DND-41 (cell line): ENCODE data around the gene UGT1A8.
"Not testable (repeated sequence)": the region's sequence is repeated elsewhere in the genome, so short reads cannot be mapped to it uniquely, and the experiment has no call there.

Experiments used
- ATAC-seq: fragments of 200-7000 bp; cut with Tn5 transposase; 3 replicates; pipeline ENCODE4 v1.9.1; 2021; ENCODE audit warnings: low read depth; ENCODE audit not compliant: insufficient read depth
- DNase-seq: peaks from one replicate; pipeline ENCODE4 v3.0.0-alpha.2; 2020
- H2AFZ ChIP-seq: 2 replicates; pipeline ENCODE4 v1.6.0; 2012; ENCODE audit warnings: low read depth, low read length
- H3K27ac ChIP-seq: 2 replicates; pipeline ENCODE4 v1.5.1; 2012; ENCODE audit warnings: low read length, inconsistent platforms
- H3K27me3 ChIP-seq: fragments of 200-600 bp; sonication (generic); 2 replicates; pipeline ENCODE4 v1.6.0; 2012; ENCODE audit warnings: low read length, mild to moderate bottlenecking, inconsistent platforms; ENCODE audit not compliant: insufficient read depth, poor library complexity
- H3K36me3 ChIP-seq: 2 replicates; pipeline ENCODE4 v1.5.1; 2012; ENCODE audit warnings: low read length, inconsistent platforms; ENCODE audit not compliant: insufficient read depth
- H3K4me1 ChIP-seq: 2 replicates; pipeline ENCODE4 v1.5.1; 2012; ENCODE audit warnings: mild to moderate bottlenecking, low read length; ENCODE audit not compliant: insufficient read depth
- H3K4me2 ChIP-seq: 2 replicates; pipeline ENCODE4 v1.6.0; 2012; ENCODE audit warnings: mild to moderate bottlenecking, moderate library complexity, low read length, inconsistent platforms; ENCODE audit not compliant: insufficient read depth
- H3K4me3 ChIP-seq, 2 experiments: fragments of 200-600 bp in 1 of 2; shearing (Covaris generic) in 1 of 2; 2 replicates each; pipeline ENCODE4 v1.5.1; 2012 to 2016; ENCODE audit warnings: inconsistent platforms in 2 of 2, low read length in 2 of 2, mild to moderate bottlenecking in 2 of 2, low read depth in 1 of 2, moderate library complexity in 1 of 2
- H3K79me2 ChIP-seq: 2 replicates; pipeline ENCODE4 v1.6.0; 2012; ENCODE audit warnings: low read length, inconsistent platforms; ENCODE audit not compliant: insufficient read depth
- H3K9ac ChIP-seq: 2 replicates; pipeline ENCODE4 v1.6.0; 2012; ENCODE audit warnings: low read depth, mild to moderate bottlenecking, inconsistent platforms, low read length, moderate library complexity
- H3K9me3 ChIP-seq: 2 replicates; pipeline ENCODE4 v1.5.1; 2012; ENCODE audit warnings: low read length, moderate library complexity, mild to moderate bottlenecking, inconsistent platforms; ENCODE audit not compliant: insufficient read depth, severe bottlenecking
- H4K20me1 ChIP-seq: 2 replicates; pipeline ENCODE4 v1.6.0; 2012; ENCODE audit warnings: low read length; ENCODE audit not compliant: insufficient read depth
- EZH2 ChIP-seq: IDR thresholded peaks from 3 replicates; pipeline ENCODE4 v1.6.1; 2012; ENCODE audit warnings: borderline replicate concordance, low read depth, mild to moderate bottlenecking, moderate library complexity, low read length, inconsistent platforms; ENCODE audit not compliant: severe bottlenecking
- TF ChIP-seq, protein P1 (sequence below): IDR thresholded peaks from 2 replicates; pipeline ENCODE4 v1.5.1; 2012; ENCODE audit warnings: borderline replicate concordance, low read length, moderate library complexity, mild to moderate bottlenecking; ENCODE audit not compliant: poor library complexity, severe bottlenecking; ENCODE audit errors: extremely low read depth

UGT1A8 gene

DNA sequence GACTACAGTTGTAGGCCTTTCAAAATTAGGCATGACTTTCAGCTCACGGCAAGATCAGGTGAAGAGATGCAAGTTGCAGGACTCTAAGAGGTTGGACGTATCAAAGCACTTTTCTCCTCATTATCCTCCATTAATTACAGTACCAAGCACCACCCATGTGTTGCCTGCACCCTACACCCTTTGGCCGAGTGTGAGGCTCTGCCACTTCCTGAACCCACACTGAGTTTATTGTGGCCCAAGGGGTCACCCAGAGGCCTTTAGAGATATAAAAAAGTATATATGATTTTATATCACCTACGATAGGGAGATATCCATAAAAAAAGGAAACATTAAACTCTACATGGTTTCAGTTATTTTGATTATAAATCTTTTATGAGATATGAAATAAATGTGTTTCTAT is 2.8 kb downstream of the UGT1A8 start:
- Histone ChIP-seq H3K9ac (no peak overlapping the region), H3K27ac (no peak overlapping the region), H3K4me1 (no peaks in the 10 kb centered on the region), H3K9me3 (no peaks in the 10 kb centered on the region), H3K4me3 (no peak overlapping the region), H3K4me2 (no peak overlapping the region), H3K27me3 (peaks cover 2% of the 10 kb centered on the region), H3K36me3 (no peaks in the 10 kb centered on the region), H4K20me1 (no peaks in the 10 kb centered on the region), H3K79me2 (no peaks in the 10 kb centered on the region), H2AFZ (no peak overlapping the region)
- DNase-seq: no peak
- no peak for ATAC-seq
- TF ChIP-seq EZH2: no peak
- TF ChIP-seq, protein P1, sequence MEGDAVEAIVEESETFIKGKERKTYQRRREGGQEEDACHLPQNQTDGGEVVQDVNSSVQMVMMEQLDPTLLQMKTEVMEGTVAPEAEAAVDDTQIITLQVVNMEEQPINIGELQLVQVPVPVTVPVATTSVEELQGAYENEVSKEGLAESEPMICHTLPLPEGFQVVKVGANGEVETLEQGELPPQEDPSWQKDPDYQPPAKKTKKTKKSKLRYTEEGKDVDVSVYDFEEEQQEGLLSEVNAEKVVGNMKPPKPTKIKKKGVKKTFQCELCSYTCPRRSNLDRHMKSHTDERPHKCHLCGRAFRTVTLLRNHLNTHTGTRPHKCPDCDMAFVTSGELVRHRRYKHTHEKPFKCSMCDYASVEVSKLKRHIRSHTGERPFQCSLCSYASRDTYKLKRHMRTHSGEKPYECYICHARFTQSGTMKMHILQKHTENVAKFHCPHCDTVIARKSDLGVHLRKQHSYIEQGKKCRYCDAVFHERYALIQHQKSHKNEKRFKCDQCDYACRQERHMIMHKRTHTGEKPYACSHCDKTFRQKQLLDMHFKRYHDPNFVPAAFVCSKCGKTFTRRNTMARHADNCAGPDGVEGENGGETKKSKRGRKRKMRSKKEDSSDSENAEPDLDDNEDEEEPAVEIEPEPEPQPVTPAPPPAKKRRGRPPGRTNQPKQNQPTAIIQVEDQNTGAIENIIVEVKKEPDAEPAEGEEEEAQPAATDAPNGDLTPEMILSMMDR: no peak

DNA sequence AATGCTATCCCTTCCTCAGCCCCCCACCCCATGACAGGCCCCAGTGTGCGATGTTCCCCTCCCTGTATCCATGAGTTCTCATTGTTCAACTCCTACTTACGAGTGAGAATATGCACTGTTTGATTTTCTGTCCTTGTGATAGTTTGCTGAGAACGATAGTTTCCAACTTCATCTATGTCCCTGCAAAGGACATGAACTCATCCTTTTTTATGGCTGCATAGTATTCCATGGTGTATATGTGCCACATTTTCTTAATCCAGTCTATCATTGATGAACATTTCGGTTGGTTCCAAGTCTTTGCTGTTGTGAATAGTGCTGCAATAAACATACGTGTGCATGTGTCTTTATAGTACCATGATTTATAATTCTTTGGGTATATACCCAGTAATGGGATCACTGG is 4.4 kb downstream of the UGT1A8 start:
- ATAC-seq, H3K27me3 ChIP-seq, H3K4me2 ChIP-seq, H3K4me3 ChIP-seq, H3K4me1 ChIP-seq, H3K36me3 ChIP-seq, H3K9ac ChIP-seq, DNase-seq, H3K27ac ChIP-seq, H3K9me3 ChIP-seq, H3K79me2 ChIP-seq, H2AFZ ChIP-seq, H4K20me1 ChIP-seq: not testable (repeated sequence)

GRCh38 chr2:233627331-233628025 is 10.0 kb downstream of the UGT1A8 start:
- no peaks in the 10 kb centered on the region for H3K36me3 ChIP-seq
- no peak overlapping the region for H2AFZ ChIP-seq
- DNase-seq: no peak
- H3K79me2 ChIP-seq: no peaks in the 10 kb centered on the region
- H4K20me1 ChIP-seq: no peaks in the 10 kb centered on the region
- H3K9ac ChIP-seq: no peak overlapping the region
- no peak overlapping the region for H3K4me2 ChIP-seq
- no peak for TF ChIP-seq EZH2
- TF ChIP-seq, protein P1: no peak
- no peaks in the 10 kb centered on the region for H3K9me3 ChIP-seq
- no peaks in the 10 kb centered on the region for H3K4me1 ChIP-seq
- H3K27ac ChIP-seq: no peak overlapping the region
- H3K4me3 ChIP-seq: no peak overlapping the region
- no peak for ATAC-seq
- no peaks in the 10 kb centered on the region for H3K27me3 ChIP-seq

DNA sequence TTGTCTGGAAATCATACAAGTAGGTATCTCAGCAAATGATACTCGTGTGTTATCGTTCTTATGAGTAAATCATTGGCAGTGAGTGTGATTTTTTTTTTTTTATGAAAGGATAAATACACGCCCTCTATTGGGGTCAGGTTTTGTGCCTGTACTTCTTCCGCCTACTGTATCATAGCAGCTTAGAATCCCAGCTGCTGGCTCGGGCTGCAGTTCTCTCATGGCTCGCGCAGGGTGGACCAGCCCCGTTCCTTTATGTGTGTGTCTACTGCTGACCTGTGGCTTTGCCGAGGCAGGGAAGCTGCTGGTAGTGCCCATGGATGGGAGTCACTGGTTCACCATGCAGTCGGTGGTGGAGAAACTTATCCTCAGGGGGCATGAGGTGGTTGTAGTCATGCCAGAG is 18.9 kb downstream of the UGT1A8 start, which contains the start of gene UGT1A10:
TSS of gene UGT1A10 (plus strand) at position 143 of the 400 bp plus-strand sequence. CDS start at position 218, 75 bp downstream.
- not testable (repeated sequence) for H3K9me3 ChIP-seq, H3K27me3 ChIP-seq, H3K4me1 ChIP-seq, DNase-seq, ATAC-seq, H4K20me1 ChIP-seq, H2AFZ ChIP-seq, H3K27ac ChIP-seq, H3K4me3 ChIP-seq, H3K36me3 ChIP-seq, H3K4me2 ChIP-seq, H3K9ac ChIP-seq, H3K79me2 ChIP-seq
